ENCODE data around the gene LIX1L. TPM values are rescaled to one million over a fixed set of nuclear protein-coding genes. Genes with fewer than 3 reads are reported as not detected.
"Not testable (repeated sequence)": the region's sequence is repeated elsewhere in the genome, so short reads cannot be mapped to it uniquely, and the experiment has no call there.

LIX1L gene
- total RNA-seq, 2 experiments from 2014 or later, result 21.4 to 21.5 TPM

DNA sequence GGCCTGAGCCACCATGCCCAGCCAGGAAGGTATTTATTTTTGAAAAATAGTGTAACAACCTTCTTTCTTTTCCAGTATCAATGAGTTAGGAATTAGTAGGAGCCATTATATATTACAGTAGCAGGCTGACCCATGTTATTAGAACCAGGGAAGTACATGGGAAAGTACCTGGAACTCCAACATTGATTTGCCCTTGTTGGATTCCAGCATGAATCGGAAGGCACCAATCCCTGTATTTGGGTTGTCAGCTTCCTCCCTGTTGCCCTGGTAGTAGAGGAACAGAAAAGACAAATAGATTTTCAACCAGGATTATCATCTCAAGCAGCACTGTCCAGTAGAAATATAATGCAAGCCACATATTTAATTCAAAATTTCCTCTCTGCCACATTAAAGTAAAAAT, 20.4 kb downstream of the LIX1L start:
- ChIA-PET CTCF (no interaction called here), POLR2A (interaction anchor here (2.3 kb wide), 1 partner anchor 10 kb away, joined by 14 read pairs; the partner anchor contains the start of gene RBM8A)
- Mint-ChIP-seq H3K36me3 (ENCODE audit: low read depth) (peaks cover 74% of the 10 kb centered on the region), H3K4me1 (ENCODE audit: low read depth) (peaks cover 16% of the 10 kb centered on the region), H3K4me3 (no peak overlapping the region), H3K27ac (no peak overlapping the region), H3K27me3 (no peaks in the 10 kb centered on the region), H3K9me3 (no peaks in the 10 kb centered on the region)
- H3K27me3 ChIP-seq (ENCODE audit: control insufficient read depth in 1 of 2, insufficient read depth in 2 of 2, low read length in 2 of 2), result no peaks in the 10 kb centered on the region
- no peaks in the 10 kb centered on the region for H3K9me3 ChIP-seq (ENCODE audit: control insufficient read depth in 1 of 2, insufficient read depth in 1 of 2, low read length in 2 of 2)
- no peak overlapping the region for H3K27ac ChIP-seq (ENCODE audit: low read depth in 1 of 2, low read length in 2 of 2)
- peaks cover 12% of the 10 kb centered on the region for H3K4me1 ChIP-seq (ENCODE audit: insufficient read depth, low read length)
- TF ChIP-seq CTCF (IDR thresholded peaks at IDR 0.05), result no peak
- H3K4me3 ChIP-seq (ENCODE audit: low read length), result no peak overlapping the region
- intact Hi-C loops (cut with DNase I, micrococcal nuclease), result no loop called here
- ATAC-seq (ENCODE audit: poor library complexity) (no peak), DNase-seq (no peak)
- H3K36me3 ChIP-seq (ENCODE audit: insufficient read depth, low read length), result peaks cover 56% of the 10 kb centered on the region

GRCh38 chr1:145936247-145936646, 21.6 kb downstream of the LIX1L start:
- no peak for DNase-seq
- no peak overlapping the region for H3K4me3 Mint-ChIP-seq
- Histone ChIP-seq H3K4me3 (ENCODE audit: low read length) (no peak overlapping the region), H3K27ac (ENCODE audit: low read depth in 1 of 2, low read length in 2 of 2) (no peak overlapping the region), H3K4me1 (ENCODE audit: insufficient read depth, low read length) (peaks cover 20% of the 10 kb centered on the region), H3K9me3 (ENCODE audit: control insufficient read depth in 1 of 2, insufficient read depth in 1 of 2, low read length in 2 of 2) (no peaks in the 10 kb centered on the region), H3K27me3 (ENCODE audit: control insufficient read depth in 1 of 2, insufficient read depth in 2 of 2, low read length in 2 of 2) (no peaks in the 10 kb centered on the region), H3K36me3 (ENCODE audit: insufficient read depth, low read length) (peaks cover 44% of the 10 kb centered on the region)
- H3K4me1 Mint-ChIP-seq (ENCODE audit: low read depth), result peaks cover 25% of the 10 kb centered on the region
- intact Hi-C loops (cut with DNase I, micrococcal nuclease), result no loop called here
- H3K27ac Mint-ChIP-seq, result no peak overlapping the region
- TF ChIP-seq CTCF (IDR thresholded peaks at IDR 0.05), result no peak
- CTCF ChIA-PET, result no interaction called here
- ATAC-seq (ENCODE audit: poor library complexity), result no peak
- H3K27me3 Mint-ChIP-seq, result no peaks in the 10 kb centered on the region
- H3K9me3 Mint-ChIP-seq, result no peaks in the 10 kb centered on the region
- POLR2A ChIA-PET, result interaction anchor here (1.0 to 2.3 kb wide), 3 partner anchors 9 to 43 kb away, joined by 3 to 14 read pairs (median 4); partner anchors contain the start of genes ANKRD34A, POLR3GL and RBM8A
- peaks cover 65% of the 10 kb centered on the region for H3K36me3 Mint-ChIP-seq (ENCODE audit: low read depth)

- intact Hi-C loops (cut with DNase I, micrococcal nuclease), result loop anchor here in 1 of 2 experiments (2.0 kb wide), 1 partner anchor 19 kb away; no protein-coding TSS in a partner anchor
- H3K27ac ChIP-seq (ENCODE audit: low read depth in 1 of 2, low read length in 2 of 2), result no peak overlapping the region
- H3K4me1 ChIP-seq (ENCODE audit: insufficient read depth, low read length), result peaks cover 20% of the 10 kb centered on the region
- DNase-seq, result no peak
- ATAC-seq (ENCODE audit: poor library complexity), result no peak
- H3K4me1 Mint-ChIP-seq (ENCODE audit: low read depth), result peaks cover 30% of the 10 kb centered on the region
- H3K9me3 Mint-ChIP-seq, result no peaks in the 10 kb centered on the region
- CTCF ChIA-PET, result interaction anchor here (1.1 kb wide), 1 partner anchor 91 kb away, joined by 3 read pairs; the partner anchor contains the start of gene NUDT17
- H3K36me3 ChIP-seq (ENCODE audit: insufficient read depth, low read length), result peaks cover 39% of the 10 kb centered on the region
- POLR2A ChIA-PET, result interaction anchor here (1.0 to 2.3 kb wide), 3 partner anchors 8 to 43 kb away, joined by 3 to 14 read pairs (median 4); partner anchors contain the start of genes ANKRD34A, POLR3GL and RBM8A
- peak overlapping the region; percentile 42 for H3K27ac Mint-ChIP-seq
- H3K4me3 Mint-ChIP-seq, result no peak overlapping the region
- H3K9me3 ChIP-seq (ENCODE audit: control insufficient read depth in 1 of 2, insufficient read depth in 1 of 2, low read length in 2 of 2), result no peaks in the 10 kb centered on the region
- no peaks in the 10 kb centered on the region for H3K27me3 Mint-ChIP-seq
- no peak for TF ChIP-seq CTCF (IDR thresholded peaks at IDR 0.05)
- no peaks in the 10 kb centered on the region for H3K27me3 ChIP-seq (ENCODE audit: control insufficient read depth in 1 of 2, insufficient read depth in 2 of 2, low read length in 2 of 2)
- peaks cover 60% of the 10 kb centered on the region for H3K36me3 Mint-ChIP-seq (ENCODE audit: low read depth)
- H3K4me3 ChIP-seq (ENCODE audit: low read length), result no peak overlapping the region
These were observed 22.1 kb downstream of the LIX1L start for GRCh38 chr1:145935708-145936107.

DNA sequence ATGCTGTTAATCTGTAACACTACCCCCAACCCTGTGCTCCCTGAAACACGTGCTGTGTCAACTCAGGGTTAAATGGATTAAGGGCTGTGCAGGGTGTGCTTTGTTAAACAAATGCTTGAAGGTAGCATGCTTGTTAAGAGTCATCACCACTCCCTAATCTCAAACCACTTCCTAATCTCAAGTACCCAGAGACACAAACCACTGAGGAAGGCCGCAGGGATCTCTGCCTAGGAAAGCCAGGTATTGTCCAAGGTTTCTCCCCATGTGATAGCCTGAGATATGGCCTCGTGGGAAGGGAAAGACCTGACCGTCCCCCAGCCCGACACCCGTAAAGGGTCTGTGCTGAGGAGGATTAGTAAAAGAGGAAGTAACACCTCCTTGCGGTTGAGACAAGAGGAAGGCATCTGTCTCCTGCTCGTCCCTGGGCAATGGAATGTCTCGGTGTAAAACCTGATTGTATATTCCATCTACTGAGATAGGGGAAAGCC, 25.3 kb downstream of the LIX1L start:
- H3K27me3 Mint-ChIP-seq; ATAC-seq (ENCODE audit: poor library complexity); H3K27me3 ChIP-seq (ENCODE audit: control insufficient read depth in 1 of 2, insufficient read depth in 2 of 2, low read length in 2 of 2); H3K9me3 ChIP-seq (ENCODE audit: control insufficient read depth in 1 of 2, insufficient read depth in 1 of 2, low read length in 2 of 2); H3K9me3 Mint-ChIP-seq; intact Hi-C loops (cut with DNase I, micrococcal nuclease): not testable (repeated sequence)
- peaks cover 50% of the 10 kb centered on the region for H3K36me3 Mint-ChIP-seq (ENCODE audit: low read depth)
- ChIA-PET POLR2A (interaction anchor here (2.9 to 4.2 kb wide), 2 partner anchors 25 to 32 kb away, joined by 15 to 22 read pairs; partner anchors contain the start of genes ANKRD34A, LIX1L and POLR3GL), CTCF (interaction anchor here (1.0 to 2.2 kb wide), 2 partner anchors 31 to 75 kb away, joined by 4 to 7 read pairs; partner anchors contain the start of genes ANKRD34A and POLR3GL)
- peak overlapping the region; percentile 95 for H3K27ac Mint-ChIP-seq
- Histone ChIP-seq H3K4me1 (ENCODE audit: insufficient read depth, low read length) (peaks cover 36% of the 10 kb centered on the region), H3K4me3 (ENCODE audit: low read length) (peak overlapping the region; percentile 20), H3K36me3 (ENCODE audit: insufficient read depth, low read length) (peaks cover 26% of the 10 kb centered on the region), H3K27ac (ENCODE audit: low read depth in 1 of 2, low read length in 2 of 2) (peak overlapping the region; percentile 43 to 44)
- H3K4me1 Mint-ChIP-seq (ENCODE audit: low read depth), result peaks cover 31% of the 10 kb centered on the region
- peak overlapping the region; percentile 59 for H3K4me3 Mint-ChIP-seq
- peak in 7 of 14 experiments; percentile 1 to 70 (median 21) for DNase-seq
